GM12878 (cell line): ENCODE results near the gene ALDH1A1. TPM values are rescaled to one million over a fixed set of nuclear protein-coding genes. Genes with fewer than 3 reads are reported as not detected.

ENCODE experiments used
- ATAC-seq: fragments of 200-7000 bp; cut with Tn5 transposase; 3 replicates; pipeline ENCODE4 v1.9.1; 2020; ENCODE audit warnings: mild to moderate bottlenecking, moderate library complexity
- BruUV-seq: library from RNA; stranded (reverse); fragments of 400-500 nt; replicated peaks from 2 replicates; lab custom pipeline; 2021; lab: Mats Ljungman, UMichigan
- CTCF ChIA-PET: fragments of 300-600 bp; sonication (Branson Sonifier 250); formaldehyde crosslinking; extraction: SDS; loops from one replicate; lab custom pipeline; 2021; ENCODE audit warnings: inconsistent platforms; lab: Yijun Ruan, JAX
- POLR2A ChIA-PET: fragments of 350-600 bp; formaldehyde crosslinking; extraction: SDS; loops from one replicate; lab custom pipeline; 2021; ENCODE audit warnings: inconsistent platforms; lab: Charles Lee
- RAD21 ChIA-PET: fragments of 300-600 bp; sonication (Branson Sonifier 250); formaldehyde crosslinking; loops from one replicate; lab custom pipeline; 2023; ENCODE audit warnings: antibody characterized with exemption; ENCODE audit not compliant: unreplicated experiment; lab: Charles Lee
- SMC1A ChIA-PET: fragments of 300-600 bp; sonication (Branson Sonifier 250); formaldehyde crosslinking; loops from one replicate; lab custom pipeline; 2023; ENCODE audit not compliant: unreplicated experiment, uncharacterized antibody; lab: Charles Lee
- DNase-seq: peaks from one replicate; pipeline ENCODE4 v3.0.0-alpha.2; 2011; ENCODE audit warnings: low read depth, low spot score
- FAIRE-seq: peaks from 3 replicates; lab custom pipeline; 2011; peaks lifted over from hg19 to GRCh38; lab: Jason Lieb, UNC
- H2AFZ ChIP-seq: 2 replicates; pipeline ENCODE4 v1.6.0; 2011; ENCODE audit warnings: low read depth, low read length, control low read depth; ENCODE audit not compliant: control insufficient read depth
- H3K27ac ChIP-seq: 2 replicates; pipeline ENCODE4 v1.5.1; 2011; ENCODE audit warnings: control low read depth; ENCODE audit not compliant: control insufficient read depth, insufficient read depth
- H3K27me3 ChIP-seq, 2 experiments: replicated peaks in 1 of 2; 2 replicates each; pipeline versions ENCODE4 v1.6.0 to v1.6.1; 2011; ENCODE audit warnings: low read length in 1 of 2; ENCODE audit not compliant: control insufficient read depth in 2 of 2, insufficient read depth in 2 of 2
- H3K36me3 ChIP-seq, 2 experiments: 2 replicates each; pipeline ENCODE4 v1.5.1; 2011; ENCODE audit warnings: low read length in 1 of 2; ENCODE audit not compliant: control insufficient read depth in 2 of 2, insufficient read depth in 2 of 2
- H3K4me1 ChIP-seq: 2 replicates; pipeline ENCODE4 v1.6.1; 2011; ENCODE audit warnings: mild to moderate bottlenecking, low read length, moderate library complexity, mixed read lengths; ENCODE audit not compliant: control insufficient read depth, insufficient read depth
- H3K4me2 ChIP-seq: 2 replicates; pipeline ENCODE4 v1.6.0; 2011; ENCODE audit warnings: control low read depth; ENCODE audit not compliant: control insufficient read depth, insufficient read depth
- H3K4me3 ChIP-seq: fragments of 200-600 bp; sonication (generic); 2 replicates; pipeline ENCODE4 v1.5.1; 2016
- H3K79me2 ChIP-seq: 2 replicates; pipeline ENCODE4 v1.6.0; 2011; ENCODE audit warnings: low read length; ENCODE audit not compliant: control insufficient read depth, insufficient read depth
- H3K9ac ChIP-seq: 2 replicates; pipeline ENCODE4 v1.8.0; 2011; ENCODE audit warnings: low read length, control low read depth, mixed read lengths; ENCODE audit not compliant: control insufficient read depth, insufficient read depth
- H3K9me3 ChIP-seq: replicated peaks from 3 replicates; pipeline ENCODE4 v1.5.1; 2011; ENCODE audit warnings: mild to moderate bottlenecking, low read length; ENCODE audit not compliant: control insufficient read depth, insufficient read depth
- H4K20me1 ChIP-seq: 2 replicates; pipeline ENCODE4 v1.6.0; 2011; ENCODE audit not compliant: control insufficient read depth, insufficient read depth
- ATF2 ChIP-seq: IDR thresholded peaks from 2 replicates; pipeline ENCODE4 v1.6.1; 2012; ENCODE audit warnings: low read length, inconsistent platforms
- ATF7 ChIP-seq: fragments of 450-650 bp; IDR thresholded peaks from 2 replicates; pipeline ENCODE4 v1.6.1; 2016; ENCODE audit warnings: low read depth, mild to moderate bottlenecking
- CHD2 ChIP-seq: IDR thresholded peaks from 2 replicates; pipeline ENCODE4 v1.6.1; 2011; ENCODE audit warnings: low read depth, low read length, improper control_type of control experiment, borderline replicate concordance
- E4F1 ChIP-seq: fragments of 450-650 bp; IDR thresholded peaks from 2 replicates; pipeline ENCODE4 v1.6.1; 2018; ENCODE audit warnings: borderline replicate concordance, mild to moderate bottlenecking; ENCODE audit not compliant: partially characterized antibody
- MAX ChIP-seq: IDR thresholded peaks from 2 replicates; pipeline ENCODE4 v1.6.1; 2012; ENCODE audit warnings: low read depth, low read length, improper control_type of control experiment
- NR2C2 ChIP-seq: IDR thresholded peaks from 2 replicates; pipeline ENCODE4 v1.6.1; 2011; ENCODE audit warnings: borderline replicate concordance, low read depth; ENCODE audit not compliant: control insufficient read depth, insufficient read length
- PKNOX1 ChIP-seq: fragments of 450-650 bp; IDR thresholded peaks from 2 replicates; pipeline ENCODE4 v1.6.1; 2016; ENCODE audit warnings: mild to moderate bottlenecking
- SREBF1 ChIP-seq: IDR thresholded peaks from 2 replicates; pipeline ENCODE4 v1.6.1; 2012; ENCODE audit warnings: mild to moderate bottlenecking, low read length
- SREBF2 ChIP-seq: IDR thresholded peaks from 2 replicates; pipeline ENCODE4 v1.6.1; 2012; ENCODE audit warnings: mild to moderate bottlenecking, low read length
- YY1 ChIP-seq: IDR thresholded peaks from 2 replicates; pipeline ENCODE4 v1.6.1; 2011; ENCODE audit warnings: low read depth, mild to moderate bottlenecking, low read length
- ZNF592 ChIP-seq: fragments of 450-650 bp; IDR thresholded peaks from 2 replicates; pipeline ENCODE4 v1.6.1; 2017; ENCODE audit warnings: mild to moderate bottlenecking, moderate library complexity
- ZZZ3 ChIP-seq: IDR thresholded peaks from 2 replicates; pipeline ENCODE4 v1.6.1; 2011; ENCODE audit warnings: low read depth; ENCODE audit not compliant: control insufficient read depth, insufficient read length
- WGBS: methylation state at CpG from one replicate; pipeline ENCODE4 v1.1.6; 2016; ENCODE audit warnings: low lambda C conversion rate; ENCODE audit not compliant: insufficient replicate concordance, insufficient coverage; ENCODE audit errors: missing lambda C conversion rate; 5-methylcytosine and 5-hydroxymethylcytosine counted together
- in situ Hi-C: fragments of 300-500 bp; cut with MboI; formaldehyde crosslinking; loops from 9 replicates; pipeline ENCODE4 v1.14.3; 2018; ENCODE audit warnings: mixed read lengths
- intact Hi-C: fragments of 100-400 bp; cut with micrococcal nuclease; formaldehyde crosslinking; loops from one replicate; pipeline ENCODE4 v1.14.2; 2022; ENCODE audit not compliant: unreplicated experiment
- polyA plus RNA-seq, 11 experiments: library from polyadenylated mRNA; depleted of rRNA in 4 of 11; unstranded in 6 of 11; stranded (reverse) in 5 of 11; fragments of >200 nt; fragmentation: Nextera tagmentation in 4 of 11; fragmentation: Illumina TruSeq in 1 of 11; extraction: Ambion mirVana in 4 of 11; extraction: Trizol in 1 of 11; gene quantifications; 1 replicate in 1 of 11; 2 replicates in 10 of 11; pipeline versions ENCODE4 v1.2.1 to v1.2.3, GENCODE V29; 2011 to 2016; ENCODE audit warnings: inconsistent platforms in 2 of 11, missing spikeins in 2 of 11, low read depth in 1 of 11
- total RNA-seq, 4 experiments: library from RNA; depleted of rRNA in 3 of 4; stranded (reverse); fragments of >200 nt in 3 of 4; fragmentation: Illumina TruSeq in 1 of 4; extraction: Trizol in 1 of 4; gene quantifications; 2 replicates each; pipeline versions ENCODE4 v1.2.1 to v1.2.3, GENCODE V29; 2013 to 2021

The ALDH1A1 gene
- total and polyA plus RNA-seq, 10 of the 15 experiments (the other 5 are each of a cell fraction or from before 2014, with no cell fraction given) = 0.03 to 0.54 TPM; not detected in 8

- no peak for TF ChIP-seq SREBF2
Observed at GRCh38 chr9:72998363-72998762, 45.5 kb upstream of the ALDH1A1 start (continued).

GRCh38 chr9:72997387-72997995, 44.6 kb upstream of the ALDH1A1 start:
- no peaks in the 10 kb centered on the region for H3K9me3 ChIP-seq
- no peak overlapping the region for H3K4me2 ChIP-seq
- in situ Hi-C loops = no loop called here
- H3K27ac ChIP-seq = no peak overlapping the region
- peaks cover 0 to 3% of the 10 kb centered on the region in 2 experiments; a peak in 1 of 4 replicates for H3K27me3 ChIP-seq
- H3K4me3 ChIP-seq = no peak overlapping the region
- intact Hi-C loops = no loop called here
- DNase-seq (no peak), ATAC-seq (no peak), FAIRE-seq (no peak)
- no peaks in the 10 kb centered on the region for H3K79me2 ChIP-seq
- H3K9ac ChIP-seq = no peak overlapping the region
- no peaks in the 10 kb centered on the region for H4K20me1 ChIP-seq
- ChIA-PET CTCF (no interaction called here), RAD21 (no interaction called here), POLR2A (no interaction called here), SMC1A (no interaction called here)
- H3K4me1 ChIP-seq = no peaks in the 10 kb centered on the region
- 2% methylated on average over 9 of the region's 9 CpGs for WGBS
- no peak overlapping the region for H2AFZ ChIP-seq
- BruUV-seq = no TSS peak
- no peaks in the 10 kb centered on the region for H3K36me3 ChIP-seq
- TF ChIP-seq ZNF592 (no peak), YY1 (no peak), ATF7 (no peak), ATF2 (no peak), PKNOX1 (no peak), E4F1 (no peak), MAX (no peak), CHD2 (no peak), ZZZ3 (no peak), SREBF1 (no peak), NR2C2 (no peak)
